KMS-11 (cell line): ENCODE results near the gene FLNB.

ENCODE experiments used
- H2AFZ ChIP-seq: fragments of 200-600 bp; sonication (generic); 2 replicates; pipeline ENCODE4 v1.6.1; 2016; ENCODE audit warnings: antibody characterized with exemption, mixed run types, low read depth
- H3K27ac ChIP-seq: fragments of 200-600 bp; sonication (generic); 2 replicates; pipeline ENCODE4 v1.6.1; 2016; ENCODE audit warnings: mild to moderate bottlenecking, mixed run types
- H3K27me3 ChIP-seq: fragments of 200-600 bp; sonication (generic); 2 replicates; pipeline ENCODE4 v1.6.1; 2017; ENCODE audit warnings: mild to moderate bottlenecking, low read depth, mixed run types, moderate library complexity; ENCODE audit not compliant: insufficient read depth
- H3K36me3 ChIP-seq: fragments of 200-600 bp; sonication (generic); 2 replicates; pipeline ENCODE4 v1.6.1; 2017; ENCODE audit warnings: mild to moderate bottlenecking, mixed run types; ENCODE audit not compliant: insufficient read depth
- H3K4me1 ChIP-seq: fragments of 200-600 bp; sonication (generic); 2 replicates; pipeline ENCODE4 v1.6.1; 2016; ENCODE audit warnings: mild to moderate bottlenecking, low read depth, mixed run types; ENCODE audit not compliant: poor library complexity, severe bottlenecking
- H3K4me2 ChIP-seq: fragments of 200-600 bp; sonication (generic); 2 replicates; pipeline ENCODE4 v1.7.0; 2016; ENCODE audit warnings: mild to moderate bottlenecking, mixed run types
- H3K4me3 ChIP-seq: fragments of 200-600 bp; sonication (generic); IDR thresholded peaks from 2 replicates; pipeline ENCODE4 v1.6.1; 2017; ENCODE audit warnings: low read depth, low read length, mixed read lengths; ENCODE audit not compliant: insufficient read depth
- H3K79me2 ChIP-seq: fragments of 200-600 bp; sonication (generic); 2 replicates; pipeline ENCODE4 v1.6.1; 2016; ENCODE audit warnings: low read depth, mixed run types; ENCODE audit not compliant: insufficient read depth
- H3K9ac ChIP-seq: fragments of 200-600 bp; sonication (generic); 2 replicates; pipeline ENCODE4 v1.6.1; 2016; ENCODE audit warnings: mild to moderate bottlenecking, mixed run types
- H4K20me1 ChIP-seq: fragments of 200-600 bp; sonication (generic); 2 replicates; pipeline ENCODE4 v1.6.1; 2016; ENCODE audit warnings: mild to moderate bottlenecking, mixed run types; ENCODE audit not compliant: insufficient read depth
- TF ChIP-seq, protein P1 (sequence below): fragments of 200-600 bp; sonication (generic); conservative IDR thresholded peaks from 2 replicates; pipeline ENCODE4 v1.6.1; 2017; ENCODE audit warnings: low read depth, mild to moderate bottlenecking, antibody characterized with exemption, low read length, moderate library complexity, mixed read lengths

Gene FLNB

DNA sequence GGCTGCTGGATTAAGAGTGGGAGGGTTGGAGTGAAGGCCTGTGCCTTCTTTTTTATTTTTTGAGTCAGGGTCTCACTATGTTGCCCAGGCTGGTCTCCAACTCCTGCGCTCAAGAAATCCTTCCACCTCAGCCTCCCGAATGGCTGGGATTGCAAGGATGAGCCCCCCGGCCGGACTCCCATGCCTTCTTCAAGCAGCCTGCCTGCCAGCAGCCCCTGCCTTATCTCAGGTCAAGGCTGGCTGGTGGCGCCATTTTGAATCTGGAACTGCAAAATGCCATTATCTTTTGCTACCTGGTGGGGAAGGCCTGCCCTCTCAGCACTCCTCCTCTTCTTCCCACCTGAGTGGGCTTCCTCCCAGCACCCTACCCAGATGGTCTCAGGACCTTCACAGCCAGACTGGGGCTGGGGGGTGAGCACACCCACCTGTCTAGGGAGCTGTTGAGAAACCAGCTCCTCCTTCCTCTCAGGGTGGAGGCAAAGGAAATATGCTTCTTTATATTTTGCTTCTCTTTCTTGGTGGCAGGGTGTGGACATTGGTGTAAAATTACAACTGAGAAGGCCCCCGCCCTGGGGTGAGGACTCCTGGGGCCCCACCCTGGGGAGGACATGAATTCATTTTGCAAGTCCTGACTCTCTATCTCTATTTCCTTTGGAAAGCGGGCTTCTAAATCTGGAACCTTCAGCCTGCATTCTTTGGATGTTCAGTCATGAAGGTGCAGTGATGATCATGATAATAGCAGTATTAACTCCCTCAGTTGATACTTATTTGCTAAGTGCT, 7.7 kb upstream of the FLNB start:
- Histone ChIP-seq H3K4me3 (no peak overlapping the region), H3K4me1 (no peaks in the 10 kb centered on the region), H4K20me1 (no peaks in the 10 kb centered on the region), H3K27me3 (no peaks in the 10 kb centered on the region), H2AFZ (no peak overlapping the region), H3K36me3 (no peaks in the 10 kb centered on the region), H3K9ac (no peak overlapping the region), H3K79me2 (no peaks in the 10 kb centered on the region), H3K4me2 (no peak overlapping the region), H3K27ac (no peak overlapping the region)
- TF ChIP-seq, protein P1, sequence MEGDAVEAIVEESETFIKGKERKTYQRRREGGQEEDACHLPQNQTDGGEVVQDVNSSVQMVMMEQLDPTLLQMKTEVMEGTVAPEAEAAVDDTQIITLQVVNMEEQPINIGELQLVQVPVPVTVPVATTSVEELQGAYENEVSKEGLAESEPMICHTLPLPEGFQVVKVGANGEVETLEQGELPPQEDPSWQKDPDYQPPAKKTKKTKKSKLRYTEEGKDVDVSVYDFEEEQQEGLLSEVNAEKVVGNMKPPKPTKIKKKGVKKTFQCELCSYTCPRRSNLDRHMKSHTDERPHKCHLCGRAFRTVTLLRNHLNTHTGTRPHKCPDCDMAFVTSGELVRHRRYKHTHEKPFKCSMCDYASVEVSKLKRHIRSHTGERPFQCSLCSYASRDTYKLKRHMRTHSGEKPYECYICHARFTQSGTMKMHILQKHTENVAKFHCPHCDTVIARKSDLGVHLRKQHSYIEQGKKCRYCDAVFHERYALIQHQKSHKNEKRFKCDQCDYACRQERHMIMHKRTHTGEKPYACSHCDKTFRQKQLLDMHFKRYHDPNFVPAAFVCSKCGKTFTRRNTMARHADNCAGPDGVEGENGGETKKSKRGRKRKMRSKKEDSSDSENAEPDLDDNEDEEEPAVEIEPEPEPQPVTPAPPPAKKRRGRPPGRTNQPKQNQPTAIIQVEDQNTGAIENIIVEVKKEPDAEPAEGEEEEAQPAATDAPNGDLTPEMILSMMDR = no peak

DNA sequence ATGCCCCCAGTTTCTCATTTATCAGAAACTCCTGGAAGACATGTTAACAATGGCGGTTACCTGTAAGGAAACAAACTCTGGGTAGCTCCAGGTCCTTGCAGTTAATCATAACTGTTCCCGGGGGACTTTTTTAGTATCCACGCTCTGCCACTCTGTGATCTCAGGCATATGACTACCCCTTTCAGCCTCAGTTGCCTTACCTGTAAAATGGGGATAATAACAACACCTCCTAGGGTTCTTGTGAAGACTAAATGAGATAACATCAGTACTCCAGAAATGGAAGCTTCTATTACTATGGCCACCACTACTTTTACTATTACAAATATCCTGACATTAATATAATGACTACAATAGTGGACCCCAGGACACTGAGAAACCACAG, 7.1 kb upstream of the FLNB start:
- TF ChIP-seq, protein P1 = no peak
- Histone ChIP-seq H3K79me2 (no peaks in the 10 kb centered on the region), H2AFZ (no peak overlapping the region), H3K27me3 (no peaks in the 10 kb centered on the region), H4K20me1 (no peaks in the 10 kb centered on the region), H3K27ac (no peak overlapping the region), H3K36me3 (no peaks in the 10 kb centered on the region), H3K4me2 (no peak overlapping the region), H3K4me3 (no peak overlapping the region), H3K4me1 (no peaks in the 10 kb centered on the region), H3K9ac (no peak overlapping the region)

DNA sequence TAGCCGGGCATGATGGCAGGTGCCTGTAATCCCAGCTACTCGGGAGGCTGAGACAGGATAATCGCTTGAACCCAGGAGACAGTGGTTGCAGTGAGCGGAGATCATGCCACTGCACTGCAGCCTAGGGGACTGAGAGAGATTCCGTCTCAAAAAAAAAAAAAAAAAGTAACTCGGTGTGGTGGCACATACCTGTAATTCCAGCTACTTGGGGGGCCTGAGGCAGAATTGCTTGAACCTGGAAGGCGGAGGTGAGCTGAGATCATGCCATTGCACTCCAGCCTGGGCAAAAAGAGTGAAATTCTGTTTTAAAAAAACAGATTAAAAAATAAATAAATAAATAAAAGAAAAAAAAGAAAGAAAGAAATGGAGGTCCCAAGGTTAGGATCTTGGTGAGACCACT, 6.2 kb upstream of the FLNB start:
- no peak overlapping the region for H2AFZ ChIP-seq
- H3K27me3 ChIP-seq = no peaks in the 10 kb centered on the region
- H3K4me3 ChIP-seq = no peak overlapping the region
- TF ChIP-seq, protein P1 = no peak
- no peak overlapping the region for H3K4me2 ChIP-seq
- no peaks in the 10 kb centered on the region for H4K20me1 ChIP-seq
- H3K36me3 ChIP-seq = no peaks in the 10 kb centered on the region
- H3K79me2 ChIP-seq = no peaks in the 10 kb centered on the region
- H3K4me1 ChIP-seq = no peaks in the 10 kb centered on the region
- H3K9ac ChIP-seq = no peak overlapping the region
- H3K27ac ChIP-seq = no peak overlapping the region

DNA sequence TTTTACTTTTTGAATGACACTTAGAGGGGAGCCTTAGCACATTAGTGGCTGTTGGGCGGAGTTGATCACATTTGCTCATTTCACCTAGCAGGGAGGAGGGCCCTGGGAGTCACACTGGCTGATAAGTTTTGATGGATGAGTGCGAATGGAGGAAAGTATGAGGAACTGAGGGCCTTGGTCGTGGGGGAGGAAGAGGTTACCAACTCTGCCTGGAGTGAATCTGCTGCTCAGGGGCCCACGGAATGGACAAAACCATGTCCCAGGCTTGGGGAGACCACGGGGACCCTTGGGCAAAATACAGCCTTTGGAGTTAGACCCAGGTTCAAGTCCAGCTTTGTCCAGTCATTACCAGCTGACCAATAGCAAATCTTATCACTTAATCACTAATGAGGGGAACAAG, 5.1 kb upstream of the FLNB start:
- TF ChIP-seq, protein P1 = no peak
- no peak overlapping the region for H2AFZ ChIP-seq
- H3K9ac ChIP-seq = no peak overlapping the region

More for the DNA sequence above, 5.1 kb upstream of the FLNB start:
- Histone ChIP-seq H3K27me3 (no peaks in the 10 kb centered on the region), H3K4me1 (no peaks in the 10 kb centered on the region), H3K27ac (no peak overlapping the region), H3K79me2 (no peaks in the 10 kb centered on the region), H3K4me3 (no peak overlapping the region), H4K20me1 (no peaks in the 10 kb centered on the region), H3K36me3 (no peaks in the 10 kb centered on the region), H3K4me2 (no peak overlapping the region)
